Activated T-cell treated with anti-CD3 and anti-CD28 coated beads for 4 hours (primary cell): ENCODE results near the gene ERBB3.
"Not testable (repeated sequence)": the region's sequence is repeated elsewhere in the genome, so short reads cannot be mapped to it uniquely, and the experiment has no call there.

Experiments used
- DNase-seq: peaks from one replicate; pipeline ENCODE4 v3.0.0-alpha.2; 2020

Gene ERBB3

DNA sequence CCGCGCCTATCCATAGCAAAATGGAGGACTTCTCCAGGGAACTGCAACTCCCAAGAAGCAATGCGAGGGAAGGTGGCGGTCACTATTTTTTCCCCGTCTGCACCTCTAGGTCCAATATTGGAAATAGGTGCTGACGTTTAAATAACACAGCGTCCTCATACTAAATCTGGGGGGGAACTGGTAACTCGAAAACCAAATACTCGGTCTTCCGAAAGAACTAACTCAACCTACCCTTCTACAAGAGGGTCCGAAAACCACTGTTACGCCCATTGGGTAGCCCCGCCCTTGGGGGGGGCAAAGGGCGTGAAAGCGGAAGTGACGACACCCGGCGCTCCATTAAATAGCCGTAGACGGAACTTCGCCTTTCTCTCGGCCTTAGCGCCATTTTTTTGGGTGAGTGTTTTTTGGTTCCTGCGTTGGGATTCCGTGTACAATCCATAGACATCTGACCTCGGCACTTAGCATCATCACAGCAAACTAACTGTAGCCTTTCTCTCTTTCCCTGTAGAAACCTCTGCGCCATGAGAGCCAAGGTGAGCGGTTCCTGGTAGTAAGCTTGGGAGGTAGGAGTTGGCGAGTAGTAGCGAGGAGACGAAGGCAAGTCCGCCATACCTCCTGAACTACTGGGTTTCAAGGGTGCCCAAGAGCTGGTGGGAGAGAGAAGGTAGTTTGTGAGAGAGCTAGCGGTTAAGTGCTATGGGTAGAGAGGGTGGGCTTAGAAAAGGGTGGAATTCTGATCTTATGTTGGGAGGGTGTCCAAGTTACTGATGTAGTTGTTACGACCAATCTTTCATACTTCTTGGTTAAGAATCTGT, 36.5 kb downstream of the ERBB3 start, which contains the start of gene RPL41:
Gene RPL41, plus strand, starts transcription at position 367 of the 815 bp plus-strand sequence.
- peak; percentile 97 for DNase-seq

DNA sequence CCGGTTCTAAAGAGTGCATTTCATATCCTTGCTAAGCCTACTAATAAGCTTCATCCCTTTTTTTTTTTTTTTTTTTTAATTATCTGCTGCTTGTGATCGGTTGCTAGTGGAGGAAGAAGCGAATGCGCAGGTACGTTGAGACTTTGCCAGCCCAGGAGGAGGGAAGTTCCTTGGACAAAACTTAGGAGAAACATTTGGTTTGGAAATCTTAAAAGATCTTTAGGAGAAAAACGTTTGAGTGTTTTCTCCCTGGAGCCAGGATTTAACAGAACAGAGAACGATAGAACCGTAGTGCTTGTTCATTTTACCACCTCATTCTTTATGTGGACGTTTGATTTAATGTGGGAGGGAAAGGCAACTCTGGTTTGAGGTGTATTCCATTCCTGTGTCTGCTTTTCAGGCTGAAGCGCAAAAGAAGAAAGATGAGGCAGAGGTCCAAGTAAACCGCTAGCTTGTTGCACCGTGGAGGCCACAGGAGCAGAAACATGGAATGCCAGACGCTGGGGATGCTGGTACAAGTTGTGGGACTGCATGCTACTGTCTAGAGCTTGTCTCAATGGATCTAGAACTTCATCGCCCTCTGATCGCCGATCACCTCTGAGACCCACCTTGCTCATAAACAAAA, 37.2 kb downstream of the ERBB3 start:
- DNase-seq: not testable (repeated sequence)

DNA sequence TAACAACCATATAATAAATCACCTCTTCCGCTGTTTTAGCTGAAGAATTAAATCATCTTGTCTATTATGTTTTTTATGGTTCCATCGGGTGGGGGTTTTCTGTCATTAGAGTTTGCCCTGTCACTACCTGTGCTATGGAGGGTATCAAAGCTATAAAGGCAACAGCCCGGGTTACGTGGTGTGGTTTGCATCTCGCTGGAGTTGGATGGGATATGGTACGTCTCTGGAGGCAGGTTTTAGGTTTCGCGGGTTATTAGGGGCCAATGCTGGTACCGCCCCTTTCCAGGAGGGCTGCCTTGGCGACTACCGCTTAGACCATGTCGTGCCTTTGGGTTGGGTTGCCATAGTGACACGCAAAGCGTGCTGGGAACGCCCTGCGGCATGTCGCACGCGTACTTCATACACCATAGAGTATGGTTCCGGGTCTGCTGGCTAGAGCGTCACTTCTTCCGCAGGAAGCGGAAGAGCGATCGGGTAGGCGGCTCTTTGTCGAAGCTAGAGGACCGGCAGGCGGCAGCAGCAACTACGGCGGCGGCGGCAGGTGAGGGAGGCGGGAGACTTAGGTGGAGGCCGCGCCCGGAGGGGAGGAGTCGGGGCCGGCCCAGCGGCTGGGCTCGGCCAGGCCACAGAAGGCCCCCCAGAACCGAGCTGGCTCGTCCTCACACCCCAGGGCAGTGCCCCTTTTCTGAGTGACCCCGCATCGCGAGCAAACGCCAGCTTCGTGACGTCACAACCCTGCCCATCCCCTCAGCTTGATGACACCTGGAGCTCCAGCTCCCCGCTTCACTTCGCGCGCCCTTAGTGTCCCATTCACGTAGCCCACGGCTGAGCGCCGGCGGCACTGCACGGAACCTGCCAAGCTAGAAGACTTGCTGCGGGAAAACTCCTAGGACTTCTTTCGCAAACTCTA, 38.1 kb downstream of the ERBB3 start, which contains the start of gene ZC3H10:
Gene ZC3H10, plus strand, starts transcription at position 489 of the 910 bp plus-strand sequence. CDS start 2,297 bp downstream, outside the sequence.
- peak; percentile 94 for DNase-seq

DNA sequence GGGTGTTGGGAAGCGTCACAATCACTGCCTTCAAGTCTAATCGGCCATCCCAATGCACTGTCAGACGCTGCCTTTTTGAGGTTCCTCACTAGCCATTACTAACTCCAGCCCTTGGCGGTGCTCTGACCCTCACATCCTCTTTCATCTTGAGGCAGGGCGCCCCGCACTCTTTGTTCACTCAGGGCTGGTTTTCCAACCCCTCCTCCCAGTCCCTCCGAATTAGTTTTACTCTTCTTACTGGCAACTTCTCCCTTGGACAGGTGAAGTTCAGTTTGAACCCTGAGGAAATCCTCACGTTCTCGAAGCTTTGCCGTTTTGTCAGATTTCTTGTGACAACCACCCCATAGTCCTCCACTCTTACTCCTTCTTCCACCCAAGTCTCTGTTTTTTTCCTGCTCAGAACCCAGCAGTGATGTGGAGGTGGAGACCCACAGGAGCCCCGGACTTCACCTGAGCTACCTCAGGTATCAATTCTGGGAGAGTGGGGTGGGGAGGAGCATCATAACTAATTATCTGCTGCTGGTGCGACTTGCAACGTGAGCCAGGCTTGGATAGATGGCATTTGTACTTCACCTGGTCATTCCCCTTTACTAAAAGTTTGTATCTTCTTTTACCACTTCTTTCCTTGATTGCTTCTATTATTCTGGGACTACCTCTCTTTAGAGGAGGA, 38.9 kb downstream of the ERBB3 start:
- no peak for DNase-seq

DNA sequence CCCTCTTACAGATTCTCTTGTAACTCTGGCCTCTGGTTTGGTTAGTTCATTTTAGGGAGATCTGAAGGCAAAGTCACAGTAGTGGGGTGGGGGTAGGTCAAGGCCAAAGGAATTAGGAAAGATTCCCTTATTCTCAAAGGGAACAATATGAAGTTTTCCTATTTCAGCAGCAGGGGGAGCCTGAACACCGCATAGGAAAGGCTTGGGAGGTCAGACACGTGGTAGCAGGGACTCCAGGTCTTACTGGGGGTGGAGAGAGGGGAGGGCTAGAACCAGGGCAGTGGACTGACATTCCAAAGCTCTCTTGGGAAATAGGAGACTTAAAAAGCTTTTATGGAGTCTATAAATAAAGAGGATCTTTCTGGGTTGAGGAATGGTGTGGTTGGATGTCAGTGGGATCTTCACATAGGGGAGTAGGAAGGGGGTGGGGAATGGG, 39.4 kb downstream of the ERBB3 start:
- DNase-seq: peak; percentile 39

DNA sequence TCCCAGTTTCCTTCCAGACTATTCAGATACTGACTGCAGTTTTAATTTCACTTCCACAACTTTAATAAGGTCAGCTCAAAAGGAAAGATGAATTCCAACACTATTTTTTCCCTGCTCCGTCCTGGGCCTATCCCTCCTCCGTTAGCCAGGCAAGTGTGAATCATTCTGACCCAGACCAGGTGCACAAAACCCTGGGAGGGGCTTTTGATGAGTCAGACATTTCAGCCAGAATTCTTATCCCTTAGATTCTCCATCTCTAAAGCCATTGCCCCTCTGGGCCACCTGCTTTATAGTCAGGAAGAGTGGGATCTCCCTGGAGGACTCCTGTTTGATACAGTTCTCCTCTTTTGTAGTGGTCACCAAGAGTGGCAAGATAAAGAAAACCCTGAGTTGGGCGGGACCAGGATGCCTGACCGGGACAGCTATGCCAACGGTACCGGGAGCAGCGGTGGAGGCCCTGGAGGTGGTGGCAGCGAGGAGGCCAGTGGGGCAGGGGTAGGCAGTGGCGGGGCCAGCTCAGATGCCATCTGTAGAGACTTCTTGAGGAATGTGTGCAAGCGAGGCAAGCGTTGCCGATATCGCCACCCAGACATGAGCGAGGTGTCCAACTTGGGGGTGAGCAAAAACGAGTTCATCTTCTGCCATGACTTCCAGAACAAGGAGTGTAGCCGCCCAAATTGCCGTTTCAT, 40.3 kb downstream of the ERBB3 start:
- DNase-seq: no peak

DNA sequence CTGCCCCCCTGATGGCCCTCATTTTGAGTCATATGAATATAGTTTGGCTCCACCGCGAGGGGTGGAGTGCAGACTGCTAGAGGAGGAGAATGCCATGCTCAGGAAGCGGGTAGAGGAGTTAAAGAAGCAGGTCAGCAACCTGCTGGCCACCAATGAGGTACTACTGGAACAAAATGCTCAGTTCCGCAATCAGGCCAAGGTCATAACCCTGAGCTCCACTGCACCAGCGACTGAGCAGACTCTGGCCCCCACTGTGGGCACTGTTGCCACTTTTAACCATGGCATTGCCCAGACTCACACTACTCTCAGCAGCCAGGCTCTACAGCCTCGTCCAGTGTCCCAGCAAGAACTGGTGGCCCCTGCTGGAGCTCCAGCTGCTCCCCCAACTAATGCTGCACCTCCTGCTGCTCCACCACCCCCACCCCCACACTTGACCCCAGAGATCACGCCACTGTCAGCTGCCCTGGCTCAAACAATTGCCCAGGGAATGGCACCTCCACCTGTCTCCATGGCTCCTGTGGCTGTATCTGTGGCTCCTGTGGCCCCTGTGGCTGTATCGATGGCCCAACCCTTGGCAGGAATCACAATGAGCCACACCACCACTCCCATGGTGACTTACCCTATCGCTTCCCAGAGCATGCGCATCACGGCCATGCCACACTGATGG, 41.4 kb downstream of the ERBB3 start:
- no peak for DNase-seq

DNA sequence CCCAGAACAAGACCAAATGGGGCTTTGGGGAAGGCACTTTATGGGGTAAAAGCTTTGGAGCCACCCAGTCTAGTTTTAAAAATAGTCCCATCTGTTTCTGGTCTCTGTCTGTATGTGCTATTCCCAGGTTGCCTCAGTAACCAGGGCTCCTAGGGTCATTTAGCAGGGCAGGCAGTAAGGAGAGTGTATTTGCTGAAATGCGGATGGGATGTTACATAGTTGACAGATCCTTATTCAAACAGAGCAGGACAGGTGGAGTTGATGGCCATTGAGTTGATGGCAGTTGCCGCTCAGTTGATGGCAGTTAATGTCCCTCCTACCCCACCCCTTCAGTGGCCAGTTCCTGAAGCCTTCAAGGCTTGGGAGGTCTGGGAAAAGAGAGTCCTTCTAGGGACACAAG, 42.7 kb downstream of the ERBB3 start:
- no peak for DNase-seq

DNA sequence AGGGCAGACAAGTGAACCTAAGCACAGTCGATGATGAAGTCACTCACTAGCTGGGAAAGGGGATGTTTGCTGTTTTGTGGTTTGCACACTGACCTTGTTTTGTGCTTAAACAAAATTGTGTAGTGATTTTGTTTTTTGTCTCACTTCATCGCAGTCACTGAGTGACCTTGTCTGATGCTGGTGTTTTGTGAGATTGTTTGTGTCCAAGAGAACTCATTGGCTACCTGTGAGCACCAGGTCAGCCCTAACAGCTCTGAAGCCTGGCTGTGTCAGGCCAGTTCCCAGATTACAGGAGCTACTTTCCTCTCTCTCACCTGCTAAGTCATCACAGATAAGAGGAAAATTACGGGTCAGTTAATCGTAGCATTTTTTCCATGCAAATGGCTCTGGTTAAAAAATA, 44.2 kb downstream of the ERBB3 start:
- DNase-seq: no peak

DNA sequence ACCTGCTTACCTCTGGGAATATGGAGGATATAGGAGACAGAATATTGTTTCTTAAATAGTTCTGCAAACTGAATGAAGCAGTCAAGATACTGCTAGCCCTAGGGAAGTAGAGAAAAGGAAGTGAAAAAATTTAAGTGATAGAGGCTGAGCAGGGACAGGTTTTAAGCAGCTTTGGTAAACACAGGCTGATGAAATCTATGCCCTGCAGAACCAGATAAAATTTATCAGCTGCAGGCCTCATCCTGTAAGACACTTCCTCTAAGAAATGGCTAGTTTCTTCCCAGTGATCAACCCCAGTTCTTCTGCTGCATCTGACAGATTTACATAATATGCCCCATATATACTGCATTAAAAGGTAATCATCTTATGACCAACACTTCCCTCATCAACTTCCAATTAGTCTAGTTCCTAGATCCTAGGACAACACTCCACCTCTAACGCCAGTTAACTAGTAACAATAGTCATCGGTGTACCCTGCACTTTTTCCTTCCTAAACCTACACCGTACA, 46.8 kb downstream of the ERBB3 start:
- DNase-seq: no peak

DNA sequence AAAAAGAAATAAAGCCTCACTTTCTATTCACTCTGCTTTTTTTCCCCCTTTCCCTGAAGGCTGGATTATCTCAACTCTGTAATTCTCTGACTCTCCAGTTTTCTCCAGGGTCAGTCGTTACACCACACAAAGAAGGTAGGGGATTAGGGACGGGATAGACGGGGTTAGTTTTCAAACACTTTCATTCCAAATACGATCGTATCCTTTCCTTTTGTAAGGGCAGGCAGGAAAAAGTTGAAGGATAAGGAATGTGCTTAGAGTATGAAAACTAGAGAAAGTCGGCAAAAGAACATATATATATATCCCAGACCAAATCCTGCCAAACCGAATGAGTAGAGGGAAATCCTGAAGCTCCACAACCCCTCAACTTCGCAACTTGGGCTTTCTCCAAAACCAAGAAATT, 47.5 kb downstream of the ERBB3 start:
- no peak for DNase-seq

DNA sequence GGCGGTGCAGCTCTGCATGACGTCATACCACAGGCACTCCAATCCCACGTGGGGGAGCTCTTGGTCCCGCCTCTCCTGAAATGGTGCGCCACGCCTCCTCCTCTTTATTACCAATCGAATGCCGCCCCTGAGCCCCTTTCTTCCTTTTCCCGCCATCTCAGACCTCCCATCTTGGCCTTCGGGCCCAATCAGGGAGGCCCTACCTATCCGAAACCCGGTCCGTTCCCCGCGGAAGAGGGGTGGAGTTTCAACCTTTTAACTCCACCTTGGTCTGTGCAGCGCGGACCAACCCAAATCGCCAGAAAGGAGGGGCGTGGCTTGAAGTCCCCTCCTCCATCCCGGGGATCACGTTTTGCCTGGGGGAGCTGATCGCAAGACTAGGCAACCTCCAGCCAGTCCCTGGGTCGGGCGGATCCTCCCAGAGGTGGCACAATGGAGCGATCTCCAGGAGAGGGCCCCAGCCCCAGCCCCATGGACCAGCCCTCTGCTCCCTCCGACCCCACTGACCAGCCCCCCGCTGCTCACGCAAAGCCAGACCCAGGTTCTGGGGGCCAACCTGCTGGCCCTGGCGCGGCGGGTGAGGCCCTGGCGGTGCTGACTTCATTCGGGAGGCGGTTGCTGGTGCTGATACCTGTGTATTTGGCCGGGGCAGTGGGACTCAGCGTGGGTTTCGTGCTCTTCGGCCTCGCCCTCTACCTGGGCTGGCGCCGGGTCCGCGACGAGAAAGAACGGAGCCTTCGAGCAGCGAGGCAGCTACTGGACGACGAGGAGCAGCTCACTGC, 48.1 kb downstream of the ERBB3 start, which contains the start of gene ESYT1:
Gene ESYT1, plus strand, starts transcription at position 380 of the 782 bp plus-strand sequence. Its CDS starts 53 bp downstream, at position 433.
- DNase-seq: peak; percentile 94

DNA sequence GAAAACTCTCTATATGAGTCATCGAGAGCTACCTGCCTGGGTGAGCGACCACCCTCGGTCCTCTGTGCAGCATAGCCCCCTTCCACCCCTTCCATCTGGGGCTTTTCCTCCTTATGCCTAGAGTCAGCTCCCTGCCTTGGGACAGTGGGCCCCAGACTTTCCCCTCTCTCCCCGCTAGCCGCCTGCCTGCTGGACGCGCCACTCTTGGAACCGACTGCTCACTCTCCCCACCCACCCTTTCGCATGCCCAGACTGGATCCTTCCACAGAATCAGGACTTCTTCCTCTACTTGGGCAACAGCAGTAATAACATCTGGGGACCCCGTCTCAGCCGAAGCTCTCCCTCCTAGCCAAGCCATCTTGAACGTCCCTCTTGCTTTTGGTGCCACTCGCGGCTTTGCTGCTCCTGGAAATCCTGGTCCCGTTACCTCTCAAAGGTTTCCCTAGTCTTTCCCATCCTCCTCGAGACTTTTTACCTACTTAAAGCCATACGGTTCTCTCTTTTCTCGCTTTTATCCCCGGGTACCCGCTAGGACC, 48.8 kb downstream of the ERBB3 start:
- no peak for DNase-seq

DNA sequence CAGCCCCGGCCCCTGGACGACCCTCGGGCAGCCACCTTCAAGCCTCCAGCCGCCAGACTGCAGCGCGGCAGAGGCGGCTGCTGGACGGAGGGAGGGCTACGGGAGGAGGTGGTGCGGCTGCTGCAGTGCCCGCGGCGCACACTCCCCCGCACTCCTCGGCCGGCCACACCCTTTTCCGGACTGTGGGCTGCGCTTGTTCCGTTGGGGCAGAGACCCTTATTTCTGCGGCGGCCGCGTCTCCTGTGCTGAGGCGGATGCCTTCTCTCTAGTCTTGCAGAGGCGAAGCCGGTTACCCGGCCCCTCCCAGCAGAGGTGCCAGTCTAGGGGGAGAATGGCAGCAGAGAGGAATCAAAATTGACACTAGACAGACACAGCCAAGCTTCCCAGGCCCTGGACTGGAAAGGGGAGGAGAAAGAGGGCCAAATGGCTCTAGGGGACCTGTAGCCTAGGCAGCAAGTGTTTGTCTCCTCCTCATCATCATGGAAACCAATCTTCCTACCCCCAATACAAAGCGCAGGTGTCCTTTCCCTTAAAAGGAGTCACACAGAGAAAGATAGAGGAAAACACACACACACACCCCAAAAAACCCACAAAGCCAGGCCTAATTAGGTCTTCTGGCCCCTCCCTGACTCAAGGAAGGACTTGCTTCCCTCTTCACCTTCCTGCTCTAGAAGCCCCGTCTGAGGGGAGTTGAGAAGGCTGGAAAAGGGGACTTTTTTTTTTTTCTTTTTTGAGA, 49.4 kb downstream of the ERBB3 start:
- DNase-seq: peak; percentile 48

DNA sequence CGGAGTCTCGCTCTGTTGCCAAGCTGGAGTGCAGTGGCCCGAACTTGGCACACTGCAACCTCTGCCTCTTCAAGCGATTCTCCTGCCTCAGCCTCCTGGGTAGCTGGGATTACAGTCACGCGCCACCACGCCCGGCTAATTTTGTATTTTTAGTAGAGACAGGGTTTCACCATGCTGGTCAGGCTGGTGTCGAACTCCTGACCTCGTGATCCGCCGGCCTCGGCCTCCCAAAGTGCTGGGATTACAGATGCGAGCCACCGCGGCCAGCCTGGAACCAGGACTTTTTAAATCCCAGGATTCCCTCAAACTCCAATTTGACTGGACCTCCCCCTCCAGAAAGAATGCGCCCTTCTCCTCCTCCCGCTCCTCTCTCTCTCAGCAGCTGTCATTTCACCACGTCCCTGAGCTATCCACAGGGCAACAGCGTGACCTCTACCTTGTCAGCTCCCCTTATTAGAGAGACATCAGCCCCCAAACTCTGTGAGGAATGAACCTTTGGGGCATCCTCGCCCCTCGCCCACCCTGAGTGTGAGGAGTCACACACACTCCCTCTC, 50.1 kb downstream of the ERBB3 start:
- no peak for DNase-seq

DNA sequence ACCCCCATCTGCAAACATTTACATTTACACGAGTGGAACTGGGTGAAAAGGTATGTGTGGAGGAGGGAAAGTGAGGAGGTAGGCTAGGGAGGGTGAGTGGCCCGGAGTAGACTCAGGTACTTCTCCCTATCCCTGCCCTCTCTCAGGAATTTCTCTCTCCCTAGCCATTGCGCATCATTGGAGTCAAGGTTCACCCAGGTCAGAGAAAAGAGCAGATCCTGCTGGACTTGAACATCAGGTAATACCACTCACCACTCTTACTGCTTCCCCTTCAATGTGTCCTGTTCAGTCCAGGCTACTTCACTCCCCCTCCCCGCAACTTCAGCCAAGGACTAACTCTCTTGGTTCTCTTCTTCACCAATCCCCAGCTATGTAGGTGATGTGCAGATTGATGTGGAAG, 50.9 kb downstream of the ERBB3 start:
- no peak for DNase-seq

DNA sequence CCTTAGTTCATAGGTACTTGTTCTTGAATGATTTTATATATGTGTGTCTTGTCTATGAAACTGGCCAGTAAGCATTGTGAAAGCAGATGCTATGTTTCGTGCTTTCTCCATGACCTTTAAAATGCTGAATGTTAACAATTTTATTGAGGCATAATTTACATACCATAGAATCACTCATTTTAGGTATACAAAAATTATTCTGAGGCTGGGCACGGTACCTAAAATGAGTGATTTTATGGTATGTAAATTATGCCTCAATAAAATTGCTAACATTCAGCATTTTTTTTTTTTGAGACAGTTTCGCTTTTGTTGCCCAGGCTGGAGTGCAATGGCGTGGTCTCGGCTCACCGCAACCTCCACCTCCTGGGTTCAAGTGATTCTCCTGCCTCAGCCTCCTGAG, 54.9 kb downstream of the ERBB3 start:
- no peak for DNase-seq

DNA sequence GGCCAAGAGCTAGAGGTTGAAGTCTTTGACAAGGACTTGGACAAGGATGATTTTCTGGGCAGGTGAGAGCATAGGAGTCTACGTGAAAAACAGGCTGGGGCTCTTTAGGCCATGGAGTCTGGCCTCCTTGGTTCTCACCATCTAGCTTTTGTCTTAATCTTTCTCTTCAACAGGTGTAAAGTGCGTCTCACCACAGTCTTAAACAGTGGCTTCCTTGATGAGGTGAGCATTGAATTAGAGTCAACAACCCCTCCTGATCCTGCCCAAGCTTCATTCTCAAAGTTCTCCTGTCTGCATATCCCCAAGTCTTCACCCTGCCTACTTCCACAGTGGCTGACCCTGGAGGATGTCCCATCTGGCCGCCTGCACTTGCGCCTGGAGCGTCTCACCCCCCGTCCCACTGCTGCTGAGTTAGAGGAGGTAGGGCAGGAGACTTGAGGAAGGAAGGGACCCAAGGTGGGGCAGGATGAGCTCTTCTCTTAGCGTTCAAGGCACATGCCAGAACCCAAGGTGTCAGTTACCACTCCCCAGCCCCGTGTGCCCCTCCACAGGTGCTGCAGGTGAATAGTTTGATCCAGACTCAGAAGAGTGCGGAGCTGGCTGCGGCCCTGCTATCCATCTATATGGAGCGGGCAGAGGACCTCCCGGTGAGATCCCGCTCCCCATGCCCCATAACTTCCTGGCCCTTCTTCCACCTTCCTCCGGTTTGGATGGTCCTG, 58.0 kb downstream of the ERBB3 start:
- DNase-seq: no peak
